Measurements from ENCODE around the gene L2HGDH.
A peak's percentile ranks its signal among the peaks of the same experiment; 100 is the strongest.

L2HGDH gene

DNA sequence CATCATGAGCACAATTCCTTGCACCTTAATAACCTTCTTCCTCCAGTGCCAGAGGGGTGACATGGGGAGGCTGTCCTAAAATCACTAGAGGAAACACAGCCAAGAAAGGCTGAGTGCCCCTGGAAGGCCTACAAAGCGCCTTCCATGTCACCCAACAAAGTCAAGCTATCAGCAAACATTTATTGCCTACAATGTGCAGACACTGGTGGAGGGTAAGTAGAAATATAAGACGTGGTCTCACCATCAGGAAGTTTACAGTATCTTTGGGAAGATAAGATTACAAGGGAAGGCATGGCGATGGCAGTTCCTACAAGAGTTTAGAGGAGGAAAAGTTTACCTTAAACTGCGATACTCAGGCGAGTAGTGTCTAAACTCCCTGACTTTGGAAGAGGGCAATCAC lies 28.0 kb upstream of the L2HGDH start:
- Histone ChIP-seq H3K14ac (ENCODE audit: low read length) (no peak overlapping the region), H4K91ac (ENCODE audit: low read depth, low read length, poor library complexity) (no peak overlapping the region), H3K79me1 (ENCODE audit: low read depth, low read length) (no peaks in the 10 kb centered on the region), H3K4me2 (ENCODE audit: insufficient read depth, low read length, poor library complexity, severe bottlenecking) (no peak overlapping the region), H3K9ac (ENCODE audit: low read depth, low read length, poor library complexity) (no peak overlapping the region), H4K8ac (ENCODE audit: low read depth, low read length) (no peak overlapping the region), H3K4me3 (ENCODE audit: low read length in 2 of 2) (no peak overlapping the region), H3K27me3 (ENCODE audit: control insufficient read depth in 3 of 3, insufficient read depth in 3 of 3, low read depth in 1 of 3, low read length in 3 of 3) (no peaks in the 10 kb centered on the region), H2BK120ac (ENCODE audit: low read depth, low read length) (no peak overlapping the region), H3K27ac (replicated peaks; ENCODE audit: low read length) (no peak overlapping the region), H2BK15ac (ENCODE audit: low read length) (no peak overlapping the region), H3K4me1 (ENCODE audit: control insufficient read depth in 2 of 2, insufficient read depth in 1 of 2, low read depth in 1 of 2, low read length in 2 of 2) (peaks cover 9 to 10% of the 10 kb centered on the region in 2 donors), H3K9me3 (replicated peaks in 1 of 2; ENCODE audit: control insufficient read depth in 2 of 2, insufficient read depth in 1 of 2, low read depth in 1 of 2, low read length in 2 of 2) (no peaks in the 10 kb centered on the region), H3K23ac (ENCODE audit: low read depth, low read length, poor library complexity) (no peak overlapping the region), H3K18ac (ENCODE audit: low read length) (no peak overlapping the region), H2BK12ac (ENCODE audit: low read length) (no peak overlapping the region), H2AK5ac (ENCODE audit: low read depth, low read length) (no peak overlapping the region), H2AFZ (ENCODE audit: low read length) (no peak overlapping the region), H3K4ac (ENCODE audit: low read length) (no peak overlapping the region), H2BK5ac (ENCODE audit: low read length) (no peak overlapping the region), H3K36me3 (replicated peaks in 1 of 2; ENCODE audit: control insufficient read depth in 2 of 2, insufficient read depth in 2 of 2, low read length in 2 of 2) (no peaks in the 10 kb centered on the region)
- no peak for DNase-seq (ENCODE audit: low spot score)
- WGBS, 2 donors (ENCODE audit: extremely low coverage in 2 of 2, insufficient read length in 2 of 2, insufficient replicate concordance in 1 of 2), result no CpG with 5 or more reads among the region's 5 CpGs

DNA sequence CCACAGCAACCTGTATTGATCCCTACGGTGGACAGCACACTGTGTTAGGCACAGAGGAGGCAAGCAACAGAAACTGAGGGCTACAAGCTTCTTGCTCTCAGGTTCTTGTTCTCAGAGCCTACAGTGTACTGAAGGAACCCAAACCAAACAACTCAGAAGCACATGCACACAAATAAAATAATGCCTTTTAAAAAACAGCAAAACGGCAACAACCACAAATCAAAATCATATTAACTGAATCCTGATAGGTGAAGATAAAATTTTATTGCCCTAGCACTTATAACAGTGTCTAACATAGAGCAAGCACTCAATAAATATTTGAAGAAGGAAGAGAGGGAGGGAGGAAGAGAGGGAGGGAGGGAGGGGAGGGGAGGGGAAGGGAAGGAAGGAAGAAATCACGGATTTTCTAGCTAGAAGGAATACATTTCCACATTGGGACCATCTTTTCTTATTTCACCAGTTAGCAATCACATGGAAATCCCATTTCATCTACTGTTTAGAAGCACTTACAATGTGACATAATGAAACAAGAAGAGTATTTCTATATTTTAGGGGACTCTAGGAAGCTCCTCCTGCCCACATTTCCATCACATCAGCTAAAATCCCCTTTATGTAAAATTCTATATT lies 27.3 kb upstream of the L2HGDH start:
- H3K9ac ChIP-seq (ENCODE audit: low read depth, low read length, poor library complexity), result no peak overlapping the region
- DNase-seq (ENCODE audit: low spot score), result no peak
- no peak overlapping the region for H2AK5ac ChIP-seq (ENCODE audit: low read depth, low read length)
- no peak overlapping the region for H4K8ac ChIP-seq (ENCODE audit: low read depth, low read length)
- no peak overlapping the region for H2AFZ ChIP-seq (ENCODE audit: low read length)
- H3K4ac ChIP-seq (ENCODE audit: low read length), result no peak overlapping the region
- no peak overlapping the region for H3K23ac ChIP-seq (ENCODE audit: low read depth, low read length, poor library complexity)
- no peak overlapping the region for H3K18ac ChIP-seq (ENCODE audit: low read length)
- no peaks in the 10 kb centered on the region for H3K79me1 ChIP-seq (ENCODE audit: low read depth, low read length)
- no peak overlapping the region for H2BK15ac ChIP-seq (ENCODE audit: low read length)
- H3K4me1 ChIP-seq (ENCODE audit: control insufficient read depth in 2 of 2, insufficient read depth in 1 of 2, low read depth in 1 of 2, low read length in 2 of 2), result peaks cover 11 to 12% of the 10 kb centered on the region in 2 donors
- no peak overlapping the region for H4K91ac ChIP-seq (ENCODE audit: low read depth, low read length, poor library complexity)
- H3K27me3 ChIP-seq (ENCODE audit: control insufficient read depth in 3 of 3, insufficient read depth in 3 of 3, low read depth in 1 of 3, low read length in 3 of 3), result no peaks in the 10 kb centered on the region
- no peaks in the 10 kb centered on the region for H3K36me3 ChIP-seq (replicated peaks in 1 of 2; ENCODE audit: control insufficient read depth in 2 of 2, insufficient read depth in 2 of 2, low read length in 2 of 2)
- H3K4me3 ChIP-seq (ENCODE audit: low read length in 2 of 2), result no peak overlapping the region
- no peak overlapping the region for H3K4me2 ChIP-seq (ENCODE audit: insufficient read depth, low read length, poor library complexity, severe bottlenecking)
- H3K9me3 ChIP-seq (replicated peaks in 1 of 2; ENCODE audit: control insufficient read depth in 2 of 2, insufficient read depth in 1 of 2, low read depth in 1 of 2, low read length in 2 of 2), result no peaks in the 10 kb centered on the region
- H2BK5ac ChIP-seq (ENCODE audit: low read length), result no peak overlapping the region
- H3K14ac ChIP-seq (ENCODE audit: low read length), result no peak overlapping the region
- no peak overlapping the region for H3K27ac ChIP-seq (replicated peaks; ENCODE audit: low read length)
- no peak overlapping the region for H2BK12ac ChIP-seq (ENCODE audit: low read length)
- H2BK120ac ChIP-seq (ENCODE audit: low read depth, low read length), result no peak overlapping the region
- WGBS, 2 donors (ENCODE audit: extremely low coverage in 2 of 2, insufficient read length in 2 of 2, insufficient replicate concordance in 1 of 2), result no CpG with 5 or more reads among the region's 3 CpGs

DNA sequence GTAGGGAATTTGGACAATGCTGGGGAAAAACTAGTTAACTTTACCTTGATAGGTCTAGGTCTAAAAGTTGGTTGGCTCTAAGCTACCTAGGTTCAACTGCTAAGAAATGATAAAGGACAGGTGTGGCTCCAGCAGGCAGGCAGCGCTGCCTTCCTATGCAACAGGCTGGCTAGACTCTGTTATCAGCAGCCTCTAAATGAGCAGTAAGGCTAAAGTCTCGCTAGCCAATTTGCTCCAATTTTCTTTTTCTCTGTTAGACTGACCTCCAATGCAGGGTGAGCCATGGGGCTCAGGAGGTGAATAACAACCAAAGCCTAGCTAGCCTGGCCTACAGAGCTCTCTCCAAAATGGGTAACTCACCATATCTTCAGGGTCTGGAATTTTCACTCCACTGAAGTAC lies 26.6 kb upstream of the L2HGDH start:
- Histone ChIP-seq H3K4ac (ENCODE audit: low read length) (no peak overlapping the region), H3K79me1 (ENCODE audit: low read depth, low read length) (no peaks in the 10 kb centered on the region), H3K27ac (replicated peaks; ENCODE audit: low read length) (no peak overlapping the region), H3K4me1 (ENCODE audit: control insufficient read depth in 2 of 2, insufficient read depth in 1 of 2, low read depth in 1 of 2, low read length in 2 of 2) (peaks cover 11 to 12% of the 10 kb centered on the region in 2 donors), H2BK120ac (ENCODE audit: low read depth, low read length) (no peak overlapping the region), H3K9ac (ENCODE audit: low read depth, low read length, poor library complexity) (no peak overlapping the region), H2BK15ac (ENCODE audit: low read length) (no peak overlapping the region), H2AFZ (ENCODE audit: low read length) (no peak overlapping the region), H3K14ac (ENCODE audit: low read length) (no peak overlapping the region), H2AK5ac (ENCODE audit: low read depth, low read length) (no peak overlapping the region), H4K91ac (ENCODE audit: low read depth, low read length, poor library complexity) (no peak overlapping the region), H3K23ac (ENCODE audit: low read depth, low read length, poor library complexity) (no peak overlapping the region), H2BK5ac (ENCODE audit: low read length) (no peak overlapping the region), H3K9me3 (replicated peaks in 1 of 2; ENCODE audit: control insufficient read depth in 2 of 2, insufficient read depth in 1 of 2, low read depth in 1 of 2, low read length in 2 of 2) (no peaks in the 10 kb centered on the region), H3K18ac (ENCODE audit: low read length) (no peak overlapping the region), H2BK12ac (ENCODE audit: low read length) (no peak overlapping the region), H3K4me3 (ENCODE audit: low read length in 2 of 2) (no peak overlapping the region), H3K4me2 (ENCODE audit: insufficient read depth, low read length, poor library complexity, severe bottlenecking) (no peak overlapping the region), H3K36me3 (replicated peaks in 1 of 2; ENCODE audit: control insufficient read depth in 2 of 2, insufficient read depth in 2 of 2, low read length in 2 of 2) (no peaks in the 10 kb centered on the region), H3K27me3 (ENCODE audit: control insufficient read depth in 3 of 3, insufficient read depth in 3 of 3, low read depth in 1 of 3, low read length in 3 of 3) (no peaks in the 10 kb centered on the region), H4K8ac (ENCODE audit: low read depth, low read length) (no peak overlapping the region)
- no peak for DNase-seq (ENCODE audit: low spot score)
- WGBS, 2 donors (ENCODE audit: extremely low coverage in 2 of 2, insufficient read length in 2 of 2, insufficient replicate concordance in 1 of 2), result no CpG with 5 or more reads among the region's 2 CpGs

DNA sequence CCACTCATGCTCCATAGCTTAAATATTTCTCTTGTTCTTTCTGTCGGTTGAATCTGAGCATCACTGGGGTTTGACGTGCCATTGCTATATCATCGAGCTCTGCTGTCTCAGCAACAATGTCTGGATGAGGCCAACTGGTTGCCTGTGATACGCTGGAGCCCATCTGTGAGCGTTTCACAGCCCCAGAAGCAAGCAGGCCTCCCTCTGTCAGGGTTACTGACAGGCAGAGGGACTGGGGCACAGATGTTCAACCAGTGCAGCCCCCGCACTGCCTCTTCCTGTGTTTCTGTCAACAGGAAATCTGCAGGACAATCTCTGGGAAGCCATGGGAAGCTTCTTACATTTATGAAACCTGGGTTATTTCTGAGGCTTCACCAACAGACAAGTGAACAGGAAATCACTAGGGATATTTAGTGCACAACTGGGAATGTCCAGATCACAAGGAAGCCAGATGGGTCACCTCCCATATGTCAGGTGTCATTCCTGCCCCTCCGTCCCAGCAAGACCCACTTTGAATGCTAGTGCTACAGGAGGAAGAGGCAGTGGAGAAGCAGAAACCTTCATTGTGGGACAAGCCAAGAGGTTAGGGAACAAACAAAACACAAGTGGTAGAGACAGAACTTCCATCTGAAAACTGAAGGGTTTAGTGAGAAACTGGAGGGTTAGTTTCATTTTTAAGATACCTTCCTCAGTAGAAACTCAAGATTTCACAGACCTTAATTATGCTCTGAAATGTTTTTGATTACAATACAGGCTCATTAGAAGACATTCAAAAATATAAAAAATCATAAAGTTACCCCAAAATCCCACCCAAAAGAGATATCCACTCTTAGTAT lies 24.2 kb upstream of the L2HGDH start:
- Histone ChIP-seq H2AK5ac (ENCODE audit: low read depth, low read length) (no peak overlapping the region), H3K27me3 (ENCODE audit: control insufficient read depth in 3 of 3, insufficient read depth in 3 of 3, low read depth in 1 of 3, low read length in 3 of 3) (no peaks in the 10 kb centered on the region), H2BK12ac (ENCODE audit: low read length) (peak overlapping the region; percentile 48), H3K4ac (ENCODE audit: low read length) (no peak overlapping the region), H2BK5ac (ENCODE audit: low read length) (no peak overlapping the region), H4K91ac (ENCODE audit: low read depth, low read length, poor library complexity) (no peak overlapping the region), H3K27ac (replicated peaks; ENCODE audit: low read length) (peak overlapping the region; percentile 79), H4K8ac (ENCODE audit: low read depth, low read length) (no peak overlapping the region), H3K9me3 (replicated peaks in 1 of 2; ENCODE audit: control insufficient read depth in 2 of 2, insufficient read depth in 1 of 2, low read depth in 1 of 2, low read length in 2 of 2) (no peaks in the 10 kb centered on the region), H3K23ac (ENCODE audit: low read depth, low read length, poor library complexity) (no peak overlapping the region), H3K79me1 (ENCODE audit: low read depth, low read length) (no peaks in the 10 kb centered on the region), H2AFZ (ENCODE audit: low read length) (peak overlapping the region; percentile 64), H3K18ac (ENCODE audit: low read length) (peak overlapping the region; percentile 78), H3K9ac (ENCODE audit: low read depth, low read length, poor library complexity) (no peak overlapping the region), H3K4me1 (ENCODE audit: control insufficient read depth in 2 of 2, insufficient read depth in 1 of 2, low read depth in 1 of 2, low read length in 2 of 2) (peaks cover 7 to 14% of the 10 kb centered on the region in 2 donors), H2BK15ac (ENCODE audit: low read length) (no peak overlapping the region), H2BK120ac (ENCODE audit: low read depth, low read length) (no peak overlapping the region), H3K4me3 (ENCODE audit: low read length in 2 of 2) (peak overlapping the region in 1 of 2 donors; percentile 35), H3K36me3 (replicated peaks in 1 of 2; ENCODE audit: control insufficient read depth in 2 of 2, insufficient read depth in 2 of 2, low read length in 2 of 2) (peaks cover 0 to 8% of the 10 kb centered on the region in 2 donors), H3K4me2 (ENCODE audit: insufficient read depth, low read length, poor library complexity, severe bottlenecking) (no peak overlapping the region), H3K14ac (ENCODE audit: low read length) (no peak overlapping the region)
- no CpG with 5 or more reads among the region's 7 CpGs for WGBS, 2 donors (ENCODE audit: extremely low coverage in 2 of 2, insufficient read length in 2 of 2, insufficient replicate concordance in 1 of 2)
- no peak for DNase-seq (ENCODE audit: low spot score)
